AG08395 (cell line): ENCODE results near the gene ITGA3.

Experiments
- DNase-seq: peaks from one replicate; pipeline ENCODE4 v3.0.0; 2012; ENCODE audit warnings: mixed read lengths, low spot score

The ITGA3 gene

GRCh38 chr17:50129728-50130558 is 74.0 kb downstream of the ITGA3 start, which contains the start of gene SAMD14:
TSS of gene SAMD14 (minus strand) at chr17:50130160. CDS start at chr17:50124959, 5,201 bp downstream.
- peak; percentile 73 for DNase-seq

- no peak for DNase-seq
Measured at GRCh38 chr17:50130559-50131305, 74.8 kb downstream of the ITGA3 start.

- DNase-seq = no peak
Measured at GRCh38 chr17:50132104-50132794, 76.3 kb downstream of the ITGA3 start.

GRCh38 chr17:50133028-50133768 is 77.3 kb downstream of the ITGA3 start:
- DNase-seq = peak; percentile 82

- DNase-seq = no peak
Measured at GRCh38 chr17:50133769-50134099, 77.8 kb downstream of the ITGA3 start.

GRCh38 chr17:50134206-50135110 is 78.5 kb downstream of the ITGA3 start:
- peak; percentile 49 for DNase-seq

GRCh38 chr17:50135316-50136095 is 79.6 kb downstream of the ITGA3 start:
- no peak for DNase-seq

GRCh38 chr17:50136096-50136687 is 80.3 kb downstream of the ITGA3 start:
- DNase-seq = no peak

- DNase-seq = no peak
Measured at GRCh38 chr17:50137042-50137441, 81.1 kb downstream of the ITGA3 start.

GRCh38 chr17:50139185-50139783 is 83.4 kb downstream of the ITGA3 start:
- DNase-seq = no peak
